ENCODE measurements around the gene TOPORS.
A peak's percentile ranks its signal among the peaks of the same experiment; 100 is the strongest.

The TOPORS gene

GRCh38 chr9:32580631-32581300, 28.4 kb upstream of the TOPORS start:
- H3K4me3 ChIP-seq (ENCODE audit: insufficient read depth, low read depth, low read length): no peak overlapping the region
- no peaks in the 10 kb centered on the region for H3K4me1 ChIP-seq (ENCODE audit: control insufficient read depth, insufficient read depth, low read length)
- H3K9me3 ChIP-seq (ENCODE audit: control insufficient read depth, low read length): no peaks in the 10 kb centered on the region
- H3K27me3 ChIP-seq (ENCODE audit: control insufficient read depth, insufficient read depth, low read length, poor library complexity, severe bottlenecking): no peaks in the 10 kb centered on the region
- H3K27ac ChIP-seq (ENCODE audit: insufficient read depth, low read depth, low read length, poor library complexity, severe bottlenecking): no peak overlapping the region
- 75 to 76% methylated on average over 3 of the region's 3 CpGs for WGBS, 2 experiments
- H3K36me3 ChIP-seq (ENCODE audit: control insufficient read depth, insufficient read depth, low read length): no peaks in the 10 kb centered on the region

DNA sequence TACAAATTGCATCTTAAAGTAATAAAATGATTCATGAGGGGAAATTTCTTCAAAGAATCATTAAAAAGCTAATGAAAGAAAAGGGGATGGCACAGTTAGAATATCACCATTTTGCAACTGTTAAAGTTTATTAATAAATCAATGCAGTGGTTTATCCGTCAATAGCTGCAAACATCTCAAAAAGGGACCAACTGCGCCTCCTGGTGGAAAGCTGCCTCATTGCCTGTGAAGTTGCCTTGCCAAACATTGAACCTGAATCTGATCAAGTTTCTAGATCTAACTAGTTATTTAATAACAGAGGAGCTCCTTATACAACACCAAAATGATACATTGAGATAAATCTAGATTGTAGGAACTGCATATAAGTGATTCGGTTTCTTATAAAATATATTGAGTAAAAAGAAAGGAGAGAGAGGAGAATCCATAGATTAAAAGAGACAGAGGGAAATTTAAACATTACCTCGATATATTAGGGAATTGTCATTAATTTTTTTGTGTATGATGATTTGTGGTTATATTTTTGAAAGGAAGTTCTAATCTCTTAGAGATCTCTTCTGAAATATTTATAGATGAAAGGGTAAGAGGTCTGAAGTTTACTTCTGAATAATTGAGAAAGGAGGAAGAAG, 27.4 kb upstream of the TOPORS start:
- Histone ChIP-seq H3K36me3 (ENCODE audit: control insufficient read depth, insufficient read depth, low read length) (no peaks in the 10 kb centered on the region), H3K9me3 (ENCODE audit: control insufficient read depth, low read length) (no peaks in the 10 kb centered on the region), H3K4me3 (ENCODE audit: insufficient read depth, low read depth, low read length) (no peak overlapping the region), H3K27me3 (ENCODE audit: control insufficient read depth, insufficient read depth, low read length, poor library complexity, severe bottlenecking) (no peaks in the 10 kb centered on the region), H3K27ac (ENCODE audit: insufficient read depth, low read depth, low read length, poor library complexity, severe bottlenecking) (no peak overlapping the region), H3K4me1 (ENCODE audit: control insufficient read depth, insufficient read depth, low read length) (no peaks in the 10 kb centered on the region)
- 29 to 32% methylated on average over 4 of the region's 4 CpGs for WGBS, 2 experiments

GRCh38 chr9:32578976-32579375, 26.6 kb upstream of the TOPORS start:
- WGBS, 2 experiments: 85% methylated on average over 5 of the region's 5 CpGs
- Histone ChIP-seq H3K27me3 (ENCODE audit: control insufficient read depth, insufficient read depth, low read length, poor library complexity, severe bottlenecking) (no peaks in the 10 kb centered on the region), H3K36me3 (ENCODE audit: control insufficient read depth, insufficient read depth, low read length) (no peaks in the 10 kb centered on the region), H3K9me3 (ENCODE audit: control insufficient read depth, low read length) (no peaks in the 10 kb centered on the region), H3K27ac (ENCODE audit: insufficient read depth, low read depth, low read length, poor library complexity, severe bottlenecking) (no peak overlapping the region), H3K4me1 (ENCODE audit: control insufficient read depth, insufficient read depth, low read length) (no peaks in the 10 kb centered on the region), H3K4me3 (ENCODE audit: insufficient read depth, low read depth, low read length) (no peak overlapping the region)

DNA sequence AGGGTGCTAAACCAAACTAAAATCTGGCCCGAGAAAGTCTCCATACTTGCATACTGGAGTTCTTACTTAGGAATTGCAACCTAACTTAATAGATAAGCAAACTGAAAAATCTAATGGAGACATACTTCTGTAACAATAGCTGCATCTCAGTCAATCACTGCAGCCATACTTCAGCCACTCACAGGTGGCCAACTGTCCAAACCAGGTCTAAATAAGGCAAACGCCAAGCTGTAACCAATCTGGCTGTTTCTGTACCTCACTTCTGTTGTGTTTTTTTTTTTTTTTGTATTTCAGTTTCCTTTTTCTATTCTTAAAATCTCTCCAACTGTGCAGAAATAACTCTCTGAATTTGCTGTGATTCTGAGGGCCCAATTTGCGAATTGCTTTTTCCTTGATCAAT, 24.9 kb upstream of the TOPORS start:
- no peak overlapping the region for H3K4me3 ChIP-seq (ENCODE audit: insufficient read depth, low read depth, low read length)
- no peaks in the 10 kb centered on the region for H3K4me1 ChIP-seq (ENCODE audit: control insufficient read depth, insufficient read depth, low read length)
- no peaks in the 10 kb centered on the region for H3K36me3 ChIP-seq (ENCODE audit: control insufficient read depth, insufficient read depth, low read length)
- no peak overlapping the region for H3K27ac ChIP-seq (ENCODE audit: insufficient read depth, low read depth, low read length, poor library complexity, severe bottlenecking)
- no peaks in the 10 kb centered on the region for H3K27me3 ChIP-seq (ENCODE audit: control insufficient read depth, insufficient read depth, low read length, poor library complexity, severe bottlenecking)
- 98 to 100% methylated on average over 3 of the region's 3 CpGs for WGBS, 2 experiments
- no peaks in the 10 kb centered on the region for H3K9me3 ChIP-seq (ENCODE audit: control insufficient read depth, low read length)

DNA sequence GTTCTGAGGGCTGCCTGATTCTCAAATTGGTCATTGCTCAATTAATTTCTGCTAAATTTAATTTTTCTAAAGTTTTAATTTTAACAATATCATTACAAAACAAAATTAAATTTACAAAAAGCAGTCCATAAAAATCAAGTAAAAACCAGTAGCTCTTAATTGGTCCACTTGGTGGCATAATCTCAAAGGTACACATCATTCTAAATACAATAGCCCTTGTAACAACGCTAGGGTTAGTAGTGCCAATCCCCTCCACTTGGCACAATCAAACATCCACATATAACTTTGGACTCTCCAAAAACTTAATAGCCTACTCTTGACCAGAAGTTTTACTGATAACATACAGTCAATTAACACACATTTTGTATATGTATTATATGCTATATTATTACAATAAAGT, 22.5 kb upstream of the TOPORS start:
- no peaks in the 10 kb centered on the region for H3K36me3 ChIP-seq (ENCODE audit: control insufficient read depth, insufficient read depth, low read length)
- no peak overlapping the region for H3K27ac ChIP-seq (ENCODE audit: insufficient read depth, low read depth, low read length, poor library complexity, severe bottlenecking)
- no peaks in the 10 kb centered on the region for H3K27me3 ChIP-seq (ENCODE audit: control insufficient read depth, insufficient read depth, low read length, poor library complexity, severe bottlenecking)
- no peak overlapping the region for H3K4me3 ChIP-seq (ENCODE audit: insufficient read depth, low read depth, low read length)
- no peaks in the 10 kb centered on the region for H3K9me3 ChIP-seq (ENCODE audit: control insufficient read depth, low read length)
- 84 to 88% methylated on average over 1 of the region's 1 CpG for WGBS, 2 experiments
- no peaks in the 10 kb centered on the region for H3K4me1 ChIP-seq (ENCODE audit: control insufficient read depth, insufficient read depth, low read length)

DNA sequence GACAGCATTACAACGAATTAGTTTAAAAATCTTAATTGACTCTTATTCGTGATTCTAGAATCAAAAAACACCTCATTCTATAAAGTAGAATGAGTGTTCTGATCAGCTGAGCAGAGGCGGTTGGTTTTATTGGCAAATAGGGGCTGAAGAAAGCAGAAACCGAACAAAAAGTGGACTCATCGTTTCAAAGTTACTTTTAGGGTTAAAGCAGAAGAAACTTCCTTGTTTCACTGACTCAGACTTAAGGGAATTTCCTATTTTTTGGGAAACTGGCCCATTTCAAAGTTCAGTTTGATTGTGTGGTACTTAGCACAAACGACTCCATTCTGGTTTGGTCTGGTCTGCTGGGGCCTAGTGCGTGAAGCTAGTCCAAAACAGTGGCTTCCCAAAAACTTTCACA, 21.4 kb upstream of the TOPORS start:
- Histone ChIP-seq H3K4me3 (ENCODE audit: insufficient read depth, low read depth, low read length) (no peak overlapping the region), H3K9me3 (ENCODE audit: control insufficient read depth, low read length) (no peaks in the 10 kb centered on the region), H3K4me1 (ENCODE audit: control insufficient read depth, insufficient read depth, low read length) (no peaks in the 10 kb centered on the region), H3K27ac (ENCODE audit: insufficient read depth, low read depth, low read length, poor library complexity, severe bottlenecking) (no peak overlapping the region), H3K27me3 (ENCODE audit: control insufficient read depth, insufficient read depth, low read length, poor library complexity, severe bottlenecking) (no peaks in the 10 kb centered on the region), H3K36me3 (ENCODE audit: control insufficient read depth, insufficient read depth, low read length) (no peaks in the 10 kb centered on the region)
- 97 to 98% methylated on average over 4 to 5 of the region's 7 CpGs for WGBS, 2 experiments

DNA sequence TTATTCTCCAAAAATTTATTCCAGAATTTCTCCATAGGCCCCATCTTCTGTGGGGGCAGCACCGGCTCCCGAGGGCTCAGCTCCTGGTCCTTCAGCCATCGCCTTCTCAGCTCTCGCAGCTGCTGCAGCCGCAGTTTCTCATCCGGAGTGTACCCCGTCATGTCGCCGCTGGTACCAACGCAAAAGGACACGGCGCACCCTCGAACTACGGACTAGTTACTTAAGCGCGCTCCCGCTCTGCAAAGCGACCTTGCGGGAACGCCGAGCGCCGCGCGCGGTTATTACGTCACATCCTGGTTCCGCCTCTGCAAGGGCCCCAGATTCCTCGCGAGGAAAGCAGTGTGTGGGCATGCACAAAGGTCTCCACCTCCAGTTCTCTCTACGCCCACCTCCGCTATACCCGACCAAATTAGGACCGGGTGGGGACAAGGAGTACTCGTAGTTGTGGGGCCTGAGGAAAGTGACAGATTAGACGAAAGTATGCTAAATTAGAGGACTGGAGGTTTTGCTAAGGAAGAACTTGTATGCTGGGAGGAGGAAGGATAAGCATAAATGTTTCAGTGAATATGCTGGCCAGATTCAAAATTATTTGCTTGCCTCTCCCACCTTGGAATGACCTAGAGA, 20.6 kb upstream of the TOPORS start, which contains the start of gene NDUFB6:
Gene NDUFB6, minus strand, starts transcription at position 260 of the 624 bp plus-strand sequence. Its CDS starts 99 bp downstream, at position 161.
- Histone ChIP-seq H3K27ac (ENCODE audit: insufficient read depth, low read depth, low read length, poor library complexity, severe bottlenecking) (peak within 1 kb of the TSS; percentile 70), H3K9me3 (ENCODE audit: control insufficient read depth, low read length) (no peaks in the 10 kb centered on the region), H3K4me1 (ENCODE audit: control insufficient read depth, insufficient read depth, low read length) (no peaks in the 10 kb centered on the region), H3K4me3 (ENCODE audit: insufficient read depth, low read depth, low read length) (peak within 1 kb of the TSS; percentile 95), H3K36me3 (ENCODE audit: control insufficient read depth, insufficient read depth, low read length) (no peaks in the 10 kb centered on the region), H3K27me3 (ENCODE audit: control insufficient read depth, insufficient read depth, low read length, poor library complexity, severe bottlenecking) (no peaks in the 10 kb centered on the region)
- WGBS, 2 experiments: 0 to 1% methylated on average over 36 of the region's 36 CpGs

GRCh38 chr9:32571969-32572899, 19.8 kb upstream of the TOPORS start:
- Histone ChIP-seq H3K4me3 (ENCODE audit: insufficient read depth, low read depth, low read length) (peak overlapping the region; percentile 95), H3K4me1 (ENCODE audit: control insufficient read depth, insufficient read depth, low read length) (no peaks in the 10 kb centered on the region), H3K27me3 (ENCODE audit: control insufficient read depth, insufficient read depth, low read length, poor library complexity, severe bottlenecking) (no peaks in the 10 kb centered on the region), H3K9me3 (ENCODE audit: control insufficient read depth, low read length) (no peaks in the 10 kb centered on the region), H3K36me3 (ENCODE audit: control insufficient read depth, insufficient read depth, low read length) (no peaks in the 10 kb centered on the region), H3K27ac (ENCODE audit: insufficient read depth, low read depth, low read length, poor library complexity, severe bottlenecking) (peak overlapping the region; percentile 52)
- WGBS, 2 experiments: 1 to 3% methylated on average over 15 to 17 of the region's 17 CpGs

DNA sequence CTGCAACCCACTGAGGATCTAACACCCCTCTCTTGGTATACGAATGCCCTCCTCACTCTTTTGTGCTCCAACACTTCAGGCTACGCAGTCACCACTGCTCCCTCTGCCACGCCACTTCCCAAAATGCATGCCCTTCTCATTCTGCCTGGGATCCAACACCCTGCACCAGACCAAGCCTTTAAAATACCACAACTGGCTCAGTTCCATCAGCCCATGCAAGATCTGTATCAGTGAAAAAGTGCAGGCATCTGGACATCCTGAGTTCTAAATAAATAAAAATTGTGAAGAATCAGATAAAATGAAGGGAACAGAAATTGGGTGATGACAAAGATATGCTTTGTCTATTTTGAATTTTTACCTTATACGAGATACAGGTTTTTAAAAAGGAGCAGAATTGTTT, 17.9 kb upstream of the TOPORS start:
- no peak overlapping the region for H3K4me3 ChIP-seq (ENCODE audit: insufficient read depth, low read depth, low read length)
- no peak overlapping the region for H3K27ac ChIP-seq (ENCODE audit: insufficient read depth, low read depth, low read length, poor library complexity, severe bottlenecking)
- H3K36me3 ChIP-seq (ENCODE audit: control insufficient read depth, insufficient read depth, low read length): peaks cover 10% of the 10 kb centered on the region
- no peaks in the 10 kb centered on the region for H3K27me3 ChIP-seq (ENCODE audit: control insufficient read depth, insufficient read depth, low read length, poor library complexity, severe bottlenecking)
- WGBS, 2 experiments: 93 to 95% methylated on average over 3 to 4 of the region's 4 CpGs
- H3K9me3 ChIP-seq (ENCODE audit: control insufficient read depth, low read length): no peaks in the 10 kb centered on the region
- H3K4me1 ChIP-seq (ENCODE audit: control insufficient read depth, insufficient read depth, low read length): no peaks in the 10 kb centered on the region

All from ectodermal cell (in vitro differentiated cells).